D721Med (cell line): ENCODE data around the gene HAGHL.

Experiments
- DNase-seq: peaks from one replicate; pipeline ENCODE4 v3.0.0; 2011; ENCODE audit warnings: low spot score; ENCODE audit not compliant: insufficient read length
- FAIRE-seq: peaks from 2 replicates; lab custom pipeline; 2011; peaks lifted over from hg19 to GRCh38; lab: Jason Lieb, UNC
- TF ChIP-seq, protein P1 (sequence below): IDR thresholded peaks from 2 replicates; pipeline ENCODE4 v1.5.1; 2012; ENCODE audit warnings: mild to moderate bottlenecking, control low read depth; ENCODE audit not compliant: insufficient read depth; ENCODE audit errors: missing control alignments

The HAGHL gene

DNA sequence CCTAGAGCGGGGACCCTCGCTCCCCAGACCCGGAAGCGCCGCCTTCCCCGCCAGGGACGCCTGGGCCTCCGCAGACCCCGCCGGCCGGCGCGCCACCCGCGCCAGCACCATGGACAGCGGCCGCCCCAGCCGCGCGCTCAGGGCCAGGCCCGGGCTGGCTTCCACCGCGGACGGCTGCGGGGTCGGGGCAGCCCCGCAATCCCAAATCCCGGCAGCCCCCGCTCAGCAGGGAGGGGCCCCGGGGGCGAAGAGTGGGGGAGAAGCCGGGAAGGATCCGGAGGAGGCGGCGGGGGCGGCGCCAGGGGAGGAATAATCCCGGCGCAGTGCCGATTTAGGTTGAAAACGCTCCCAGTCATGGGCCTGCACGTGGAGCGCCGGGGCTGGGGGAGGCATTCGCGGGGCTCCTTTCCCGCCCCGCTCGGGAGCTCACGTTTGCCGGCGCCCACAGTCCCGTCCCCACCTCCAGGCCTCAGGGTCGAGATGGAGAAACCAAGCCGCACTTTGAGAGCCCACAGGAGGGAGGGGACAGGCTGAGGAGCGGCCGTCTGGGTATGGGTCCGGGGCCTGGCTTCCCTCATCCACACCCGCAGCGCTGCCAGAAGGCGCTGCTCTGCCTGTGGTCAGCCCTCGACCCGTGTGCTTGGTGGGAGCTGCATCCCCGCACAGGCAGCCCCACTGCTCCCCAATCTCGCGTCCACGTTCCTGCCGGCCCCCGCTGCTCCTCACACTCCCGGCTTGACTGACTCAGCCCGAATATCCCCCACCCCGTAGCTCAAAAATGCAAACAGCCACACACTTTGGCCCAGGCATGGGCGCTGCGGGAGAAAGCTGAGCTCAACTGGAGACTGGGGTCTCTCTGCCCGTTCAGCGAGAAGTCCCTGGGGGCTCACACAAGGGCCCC, 26.0 kb upstream of the HAGHL start:
- FAIRE-seq, result no peak
- TF ChIP-seq, protein P1, sequence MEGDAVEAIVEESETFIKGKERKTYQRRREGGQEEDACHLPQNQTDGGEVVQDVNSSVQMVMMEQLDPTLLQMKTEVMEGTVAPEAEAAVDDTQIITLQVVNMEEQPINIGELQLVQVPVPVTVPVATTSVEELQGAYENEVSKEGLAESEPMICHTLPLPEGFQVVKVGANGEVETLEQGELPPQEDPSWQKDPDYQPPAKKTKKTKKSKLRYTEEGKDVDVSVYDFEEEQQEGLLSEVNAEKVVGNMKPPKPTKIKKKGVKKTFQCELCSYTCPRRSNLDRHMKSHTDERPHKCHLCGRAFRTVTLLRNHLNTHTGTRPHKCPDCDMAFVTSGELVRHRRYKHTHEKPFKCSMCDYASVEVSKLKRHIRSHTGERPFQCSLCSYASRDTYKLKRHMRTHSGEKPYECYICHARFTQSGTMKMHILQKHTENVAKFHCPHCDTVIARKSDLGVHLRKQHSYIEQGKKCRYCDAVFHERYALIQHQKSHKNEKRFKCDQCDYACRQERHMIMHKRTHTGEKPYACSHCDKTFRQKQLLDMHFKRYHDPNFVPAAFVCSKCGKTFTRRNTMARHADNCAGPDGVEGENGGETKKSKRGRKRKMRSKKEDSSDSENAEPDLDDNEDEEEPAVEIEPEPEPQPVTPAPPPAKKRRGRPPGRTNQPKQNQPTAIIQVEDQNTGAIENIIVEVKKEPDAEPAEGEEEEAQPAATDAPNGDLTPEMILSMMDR, result no peak
- DNase-seq, result no peak

DNA sequence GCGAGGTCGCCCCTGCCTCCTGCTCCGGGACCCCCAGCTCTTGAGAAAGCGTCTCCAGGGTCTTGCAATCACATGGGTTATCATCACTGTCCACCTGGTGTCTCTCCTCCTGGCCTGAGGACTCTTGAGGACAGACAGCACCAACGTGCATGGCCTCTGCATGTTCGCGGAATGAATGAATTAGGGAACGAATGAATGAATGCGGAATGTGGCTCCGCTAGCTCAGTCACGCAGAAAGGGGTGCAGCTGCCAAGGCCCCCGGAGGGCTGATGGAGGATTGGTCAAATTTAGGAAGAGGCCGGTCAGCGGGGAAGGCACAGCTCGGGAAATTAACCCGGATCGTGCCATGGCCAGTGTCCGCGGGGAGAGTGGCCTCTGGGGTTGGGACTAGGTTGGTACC, 24.6 kb upstream of the HAGHL start:
- FAIRE-seq, result no peak

DNA sequence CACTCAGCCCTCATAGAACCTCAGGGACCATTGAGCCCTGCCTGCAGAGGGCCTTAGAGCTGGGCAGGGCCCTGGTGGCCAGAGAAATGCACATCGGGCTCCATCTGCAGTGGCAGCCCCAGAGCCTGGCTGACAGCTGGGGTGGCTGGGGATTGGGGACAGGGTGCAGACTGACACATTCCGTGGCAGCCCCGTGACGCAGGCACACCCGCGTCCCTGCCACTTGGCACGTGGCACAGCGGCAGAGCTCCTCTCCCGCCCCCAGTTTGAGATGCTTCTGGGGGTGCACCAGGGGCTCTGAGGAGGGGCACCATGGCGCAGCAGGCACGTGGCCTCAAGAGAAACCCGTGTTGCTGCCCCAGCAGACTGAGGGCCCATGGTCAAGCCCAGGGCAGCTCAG, 23.5 kb upstream of the HAGHL start:
- no peak for FAIRE-seq
- TF ChIP-seq, protein P1, result no peak

More for the DNA sequence above, 24.6 kb upstream of the HAGHL start:
- TF ChIP-seq, protein P1, result no peak
- no peak for DNase-seq

DNA sequence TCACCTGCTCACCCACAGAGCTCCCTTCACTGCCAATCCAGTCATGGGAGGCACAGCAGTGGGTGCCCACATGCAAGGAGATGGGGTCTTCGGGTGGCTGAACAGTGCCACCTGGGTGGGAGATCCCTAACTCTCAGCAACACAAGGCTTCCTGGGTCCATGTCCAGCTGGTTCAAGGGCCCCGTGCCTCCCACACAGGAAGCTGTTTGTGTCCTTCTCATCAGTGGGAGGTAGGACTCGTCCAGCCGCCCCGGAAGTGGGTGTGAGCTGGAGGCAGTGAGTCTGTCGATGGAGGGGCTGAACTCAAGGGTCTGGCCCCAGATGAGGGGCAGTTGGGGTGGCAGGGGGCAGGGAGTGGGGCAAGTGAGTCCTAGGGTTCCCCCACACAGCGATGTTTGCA, 22.9 kb upstream of the HAGHL start:
- FAIRE-seq (no peak), DNase-seq (no peak)
- TF ChIP-seq, protein P1, result no peak

More for the DNA sequence above, 23.5 kb upstream of the HAGHL start:
- DNase-seq, result no peak

DNA sequence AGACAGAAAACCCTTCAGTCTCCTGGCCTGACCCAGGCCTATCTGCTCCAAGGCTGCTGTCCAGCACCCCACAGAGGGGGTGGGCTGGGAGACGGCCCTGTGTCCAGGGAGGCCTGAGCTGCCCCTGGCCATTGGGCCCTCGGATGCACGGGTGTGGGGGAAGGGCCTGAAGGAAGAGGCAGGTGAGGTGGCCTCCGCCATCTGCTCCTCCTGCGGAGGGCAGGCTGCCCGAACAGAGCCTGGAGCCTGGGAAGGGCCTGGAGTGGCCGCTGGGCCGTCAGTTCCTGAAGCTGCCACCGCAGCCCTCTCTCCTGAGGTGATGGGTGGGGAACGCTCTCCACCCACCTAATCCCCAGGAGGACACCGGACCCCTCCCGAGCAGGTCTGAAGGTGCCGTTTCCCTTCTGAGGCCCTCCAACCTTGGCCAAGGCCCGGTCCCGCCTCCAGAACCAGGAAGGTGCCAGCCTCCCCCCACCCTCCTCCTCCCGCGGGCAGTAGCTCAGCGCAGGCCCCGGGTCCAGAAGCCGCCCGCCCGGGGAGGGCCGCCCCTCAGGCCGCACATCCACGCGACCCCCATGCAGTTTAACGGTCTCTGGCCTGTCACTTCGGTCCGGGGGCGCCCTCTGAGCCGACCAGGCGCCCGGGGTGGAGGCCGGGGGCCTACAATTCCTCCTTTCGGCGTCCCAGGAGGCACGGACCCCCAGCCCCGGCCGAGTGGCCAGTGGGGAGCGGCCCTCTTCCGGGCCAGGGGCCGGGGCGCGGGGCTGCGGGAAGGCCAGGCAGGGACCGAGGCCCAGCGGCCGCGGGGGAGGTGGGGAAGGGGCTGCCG, 22.1 kb upstream of the HAGHL start:
- no peak for FAIRE-seq
- TF ChIP-seq, protein P1, result no peak
- DNase-seq, result no peak

DNA sequence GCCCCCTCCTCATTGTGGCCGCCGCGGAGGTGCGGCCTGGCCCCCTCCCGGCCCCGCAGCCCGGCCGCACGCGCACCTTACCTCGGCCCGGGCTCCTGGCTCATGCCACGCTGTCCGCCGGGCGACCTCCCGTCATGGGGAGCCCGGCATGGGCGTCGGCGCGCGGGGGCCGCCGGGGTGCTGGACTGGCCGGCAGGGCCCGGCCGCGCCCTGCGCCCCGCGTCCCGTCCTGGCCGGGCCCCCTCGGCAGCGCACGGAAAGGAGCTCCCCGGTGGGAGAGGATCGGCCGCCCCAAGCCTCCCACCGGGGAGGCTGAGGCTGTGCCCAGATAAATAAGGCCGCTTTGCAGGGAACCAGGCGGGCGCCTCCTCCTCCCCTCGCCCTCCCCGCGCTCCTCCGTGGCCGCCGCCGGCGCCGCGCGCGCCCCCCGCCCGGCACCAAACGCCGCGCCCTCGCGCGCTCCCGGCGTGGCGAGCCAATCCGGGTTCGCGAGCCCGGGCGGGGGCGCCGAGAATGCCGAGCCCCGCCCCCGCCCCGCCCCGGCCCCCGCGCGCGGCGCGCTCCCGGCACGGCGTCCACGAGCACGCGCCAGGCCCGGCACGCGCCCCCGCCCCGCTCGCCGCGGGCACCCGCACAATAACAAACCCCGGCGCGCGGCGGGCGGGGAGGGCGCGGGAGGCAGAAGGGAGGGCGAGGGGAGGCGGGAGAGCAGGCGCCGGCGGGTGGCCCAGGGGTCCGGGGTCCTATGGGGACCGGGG, 21.3 kb upstream of the HAGHL start, which contains the start of gene FBXL16:
Gene FBXL16 (minus strand): TSS at position 371 of the 758 bp plus-strand sequence. CDS start 8,396 bp downstream, outside the sequence.
- no peak for FAIRE-seq
- TF ChIP-seq, protein P1, result no peak
- peak; percentile 95 for DNase-seq
